NOMO-1 treated with dmso at 0.1 percent for 144 hours (cell line): ENCODE measurements around the gene PTPN13.

ENCODE experiments used
- DNase-seq: peaks from one replicate; lab custom pipeline; 2025; ENCODE audit not compliant: unreplicated experiment; lab: John Stamatoyannopoulos, UW

Gene PTPN13

GRCh38 chr4:86815653-86816052 is 221.5 kb downstream of the PTPN13 start:
- no peak for DNase-seq

- DNase-seq: no peak
Observed at GRCh38 chr4:86816501-86817273, 222.6 kb downstream of the PTPN13 start.

GRCh38 chr4:86818211-86818610 is 224.1 kb downstream of the PTPN13 start:
- no peak for DNase-seq

GRCh38 chr4:86818841-86819240 is 224.7 kb downstream of the PTPN13 start:
- DNase-seq: no peak

- DNase-seq: no peak
Observed at GRCh38 chr4:86819561-86819960, 225.4 kb downstream of the PTPN13 start.

GRCh38 chr4:86821151-86821550 is 227.0 kb downstream of the PTPN13 start:
- no peak for DNase-seq

GRCh38 chr4:86822136-86822535 is 228.0 kb downstream of the PTPN13 start:
- no peak for DNase-seq

GRCh38 chr4:86825511-86825910 is 231.4 kb downstream of the PTPN13 start:
- no peak for DNase-seq

GRCh38 chr4:86831262-86832130 is 237.4 kb downstream of the PTPN13 start:
- DNase-seq: no peak

- no peak for DNase-seq
Observed at GRCh38 chr4:86833615-86834014, 239.5 kb downstream of the PTPN13 start.

GRCh38 chr4:86834901-86835300 is 240.8 kb downstream of the PTPN13 start:
- no peak for DNase-seq

- no peak for DNase-seq
Observed at GRCh38 chr4:86835677-86836076, 241.6 kb downstream of the PTPN13 start.

GRCh38 chr4:86837691-86838503 is 243.8 kb downstream of the PTPN13 start:
- DNase-seq: no peak

GRCh38 chr4:86840858-86841257 is 246.7 kb downstream of the PTPN13 start:
- no peak for DNase-seq

GRCh38 chr4:86841309-86841708 is 247.2 kb downstream of the PTPN13 start:
- DNase-seq: no peak

GRCh38 chr4:86845593-86845992 is 251.5 kb downstream of the PTPN13 start:
- DNase-seq: no peak

- DNase-seq: no peak
Observed at GRCh38 chr4:86846921-86847320, 252.8 kb downstream of the PTPN13 start.

- DNase-seq: no peak
Observed at GRCh38 chr4:86847571-86847970, 253.5 kb downstream of the PTPN13 start.

GRCh38 chr4:86848136-86848535 is 254.0 kb downstream of the PTPN13 start:
- no peak for DNase-seq

GRCh38 chr4:86848732-86849619 is 254.9 kb downstream of the PTPN13 start, which contains the start of gene SLC10A6:
Gene SLC10A6, minus strand, starts transcription at chr4:86849384. Its CDS starts 269 bp downstream, at chr4:86849115.
- no peak for DNase-seq
